ENCODE results near the gene EXOC3L4.

DNA sequence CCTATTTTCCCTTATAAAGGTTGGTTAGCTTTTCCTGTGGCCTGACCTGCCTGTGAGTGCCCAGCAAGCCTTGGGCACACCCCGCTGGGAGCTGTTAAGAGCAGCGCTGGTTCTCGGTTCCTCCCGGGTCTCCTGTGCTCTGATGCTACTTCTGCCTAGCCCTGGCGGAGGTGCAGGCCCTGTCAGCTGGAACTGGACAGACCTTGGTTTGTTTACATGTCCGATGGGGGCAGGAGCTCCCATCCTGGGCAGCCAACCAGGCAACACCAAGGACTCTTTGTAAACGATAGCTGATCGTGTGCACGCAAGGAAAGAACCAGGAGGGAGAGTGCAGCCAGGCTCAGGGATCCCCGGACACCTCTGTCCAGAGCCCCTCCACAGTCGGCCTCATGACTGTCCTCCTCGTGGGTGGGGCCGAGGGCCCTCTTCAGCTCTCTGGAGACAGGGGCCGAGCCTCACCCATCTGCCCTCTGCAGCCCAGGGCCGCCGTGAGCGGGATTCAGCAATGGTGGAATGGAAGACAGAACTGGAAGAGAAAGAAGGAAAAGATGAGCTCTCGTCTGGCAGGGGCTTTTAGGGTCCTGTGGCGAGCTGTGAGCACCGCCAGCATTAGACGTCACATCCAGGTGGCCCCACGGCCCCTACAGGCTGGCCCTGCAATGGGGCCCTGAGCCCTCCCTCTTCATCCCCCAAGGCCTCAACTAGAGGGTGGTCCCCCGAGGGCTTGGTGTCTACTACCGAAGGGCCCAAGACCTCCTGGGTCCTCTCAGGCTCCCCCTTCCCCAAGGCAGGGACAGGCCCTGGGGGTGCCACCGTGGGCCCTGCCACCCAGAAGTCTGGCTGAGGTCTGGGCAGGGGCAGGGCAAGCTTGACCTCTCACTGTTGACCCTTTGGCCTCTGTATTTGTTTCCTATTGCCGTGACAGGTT is 41.1 kb downstream of the EXOC3L4 start:
- TF ChIP-seq CTCF (IDR thresholded peaks at IDR 0.05; ENCODE audit: low read depth, low read length) = no peak
- TF ChIP-seq EZH2phosphoT487 (IDR thresholded peaks at IDR 0.05; ENCODE audit: low read depth) = no peak

Data from OCI-LY3 (cell line).